Activated CD4-positive, CD25-positive, alpha-beta regulatory T cell (primary cell): ENCODE data around the gene MRPL39.
A peak's percentile ranks its signal among the peaks of the same experiment; 100 is the strongest.
"Not testable (repeated sequence)": the region's sequence is repeated elsewhere in the genome, so short reads cannot be mapped to it uniquely, and the experiment has no call there.

Experiments
- DNase-seq, 4 experiments: peaks; one replicate each; lab custom pipeline; 2025; lab: John Stamatoyannopoulos, UW

The MRPL39 gene

DNA sequence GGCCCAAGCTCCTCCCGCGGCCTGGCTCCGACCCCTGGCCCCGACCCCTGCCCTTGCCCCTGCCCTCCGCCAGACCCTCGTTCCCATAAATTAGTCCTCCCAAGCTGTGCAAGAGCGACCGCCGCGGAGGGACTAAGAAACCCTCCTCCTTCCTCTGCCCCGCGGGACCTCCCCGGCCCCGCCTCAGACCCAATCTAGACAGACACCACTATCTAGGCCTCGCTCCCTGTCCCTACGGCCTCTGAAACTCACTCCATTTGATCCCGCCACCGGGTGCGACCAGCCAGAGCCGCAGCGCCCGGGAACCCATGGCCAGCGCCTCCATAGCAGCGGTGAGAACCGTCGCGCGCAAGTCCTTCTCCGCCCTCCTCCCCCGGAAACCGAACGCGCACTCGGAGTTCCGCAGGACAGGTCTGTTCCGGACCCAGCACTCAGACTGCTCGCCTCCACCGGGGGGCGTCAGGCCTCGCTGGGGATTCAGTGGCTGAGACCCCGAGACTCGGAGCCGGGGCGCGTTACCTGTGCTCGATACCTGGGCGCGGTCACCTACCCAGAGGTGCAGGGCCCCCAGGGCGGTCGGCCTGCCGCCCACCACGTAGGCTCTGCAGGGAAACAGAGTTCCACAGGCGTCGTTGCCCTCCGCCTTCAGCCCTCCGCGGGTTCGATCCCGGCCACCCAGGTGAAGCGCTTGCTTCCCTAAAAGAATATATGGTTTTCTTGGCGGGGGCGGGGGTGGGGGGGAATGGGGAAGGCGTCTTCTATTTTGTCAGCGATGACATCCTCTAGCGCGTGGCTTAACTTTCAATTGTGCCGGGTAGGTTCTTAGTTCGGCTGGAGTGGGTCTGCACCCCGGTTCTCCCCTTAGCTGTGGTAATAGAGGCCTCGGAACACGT is at the start of gene MRPL39:
MRPL39 (minus strand) TSS at position 331 of the 893 bp plus-strand sequence; CDS start at position 325, 6 bp downstream.
- peak; percentile 74 to 78 (median 77) for DNase-seq

DNA sequence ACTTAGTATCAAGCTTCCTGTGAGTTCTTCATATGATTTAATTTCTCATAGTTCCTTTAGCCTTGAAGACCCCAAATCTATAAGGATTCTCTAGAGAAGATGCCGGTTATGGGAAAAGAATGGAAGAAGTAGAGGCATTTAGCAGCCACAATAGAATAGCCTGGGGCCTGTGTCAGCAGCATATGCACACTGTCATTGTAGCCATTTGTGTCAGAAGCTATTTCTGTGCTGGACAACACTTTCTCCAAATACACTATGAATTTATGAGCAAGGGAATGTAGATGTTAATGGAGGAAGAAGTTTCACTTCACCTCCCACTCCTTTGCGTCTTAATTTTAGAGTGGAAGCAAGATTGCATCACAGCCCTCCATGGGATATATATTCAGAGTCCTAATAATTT is 49.1 kb upstream of the MRPL39 start:
- DNase-seq: no peak

GRCh38 chr21:25649146-25649545 is 41.9 kb upstream of the MRPL39 start:
- DNase-seq: no peak

DNA sequence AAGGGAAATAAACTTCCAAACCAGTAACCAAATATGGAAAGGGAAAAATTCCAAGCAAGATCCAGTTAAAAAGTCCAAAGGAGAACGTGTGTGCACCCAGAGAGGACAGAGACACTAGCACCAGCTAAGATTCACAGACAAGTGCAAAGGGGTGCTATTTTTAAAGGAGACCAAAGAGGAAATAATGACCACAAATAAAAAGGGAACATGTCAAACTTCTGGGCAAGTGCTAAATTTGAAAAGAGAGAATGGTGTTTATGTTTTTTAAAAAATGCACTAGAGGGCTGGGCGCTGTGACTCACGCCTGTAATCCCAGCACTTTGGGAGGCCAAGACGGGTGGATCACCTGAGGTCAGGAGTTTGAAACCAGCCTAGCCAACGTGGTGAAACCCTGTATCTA is 40.4 kb upstream of the MRPL39 start:
- no peak for DNase-seq

DNA sequence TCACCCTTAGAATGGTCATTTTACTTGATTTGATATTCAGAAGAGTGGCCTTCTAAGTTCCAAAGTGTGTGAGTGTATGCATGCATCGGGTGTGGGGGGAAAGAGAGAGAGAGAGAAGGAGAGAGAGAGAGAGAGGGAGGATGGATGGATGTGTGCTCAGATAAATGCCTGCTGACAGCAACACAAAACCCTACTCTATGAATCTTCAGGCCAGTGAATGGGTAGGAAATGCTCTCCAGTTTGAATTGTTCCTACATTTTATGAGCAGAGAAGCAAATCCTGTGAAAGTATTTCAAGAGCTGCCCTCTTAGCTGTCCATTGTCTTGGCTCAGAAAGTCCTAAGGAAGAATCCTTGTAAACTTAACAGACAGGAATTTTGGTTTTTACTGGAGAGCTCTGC is 39.2 kb upstream of the MRPL39 start:
- no peak for DNase-seq

GRCh38 chr21:25643486-25643885 is 36.2 kb upstream of the MRPL39 start:
- DNase-seq: no peak

DNA sequence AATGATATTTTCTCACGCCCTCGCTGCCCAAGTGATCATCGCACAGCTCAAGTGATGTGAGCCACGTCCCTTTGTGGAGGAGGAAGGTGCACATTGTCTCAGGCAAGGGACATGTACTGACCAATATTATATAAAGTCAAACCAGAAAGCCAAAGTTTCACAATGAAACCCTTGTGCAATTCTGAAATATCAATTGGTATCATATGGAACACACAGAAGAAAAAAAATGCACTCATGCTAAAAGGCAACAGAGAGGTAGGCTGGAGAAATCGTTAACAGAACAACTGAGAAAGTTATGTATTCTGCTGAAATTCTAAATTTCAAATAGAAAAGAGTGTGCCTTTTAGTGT is 33.6 kb upstream of the MRPL39 start:
- DNase-seq: no peak

GRCh38 chr21:25640202-25640942 is 33.1 kb upstream of the MRPL39 start:
- DNase-seq: no peak

DNA sequence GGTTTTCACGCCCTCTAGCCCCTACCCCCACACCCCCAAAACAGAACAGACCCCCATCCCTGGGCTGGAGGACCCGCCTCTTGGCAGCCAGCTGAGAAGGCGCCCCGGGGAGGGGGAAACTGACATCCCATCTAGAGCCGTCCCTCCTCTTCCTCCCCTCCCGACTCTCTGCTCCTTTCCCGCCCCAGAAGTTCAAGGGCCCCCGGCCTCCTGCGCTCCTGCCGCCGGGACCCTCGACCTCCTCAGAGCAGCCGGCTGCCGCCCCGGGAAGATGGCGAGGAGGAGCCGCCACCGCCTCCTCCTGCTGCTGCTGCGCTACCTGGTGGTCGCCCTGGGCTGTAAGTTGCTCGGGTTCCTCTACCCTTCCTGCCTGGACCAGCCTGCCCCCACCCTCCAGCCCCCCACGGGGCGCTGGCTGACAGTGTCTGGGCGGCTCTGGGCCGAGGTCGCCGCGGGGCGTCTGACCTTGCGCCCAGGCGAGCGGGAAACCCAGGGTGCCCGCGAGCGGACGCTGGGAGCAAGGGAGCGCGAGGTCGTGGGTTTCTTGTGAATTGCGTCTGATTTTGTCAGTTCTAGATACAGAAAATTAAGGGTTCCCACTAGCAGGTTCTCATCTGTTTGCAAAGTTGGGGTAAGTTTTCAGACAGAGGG is 32.4 kb upstream of the MRPL39 start:
- DNase-seq: peak in 2 of 4 experiments; percentile 4 to 16

DNA sequence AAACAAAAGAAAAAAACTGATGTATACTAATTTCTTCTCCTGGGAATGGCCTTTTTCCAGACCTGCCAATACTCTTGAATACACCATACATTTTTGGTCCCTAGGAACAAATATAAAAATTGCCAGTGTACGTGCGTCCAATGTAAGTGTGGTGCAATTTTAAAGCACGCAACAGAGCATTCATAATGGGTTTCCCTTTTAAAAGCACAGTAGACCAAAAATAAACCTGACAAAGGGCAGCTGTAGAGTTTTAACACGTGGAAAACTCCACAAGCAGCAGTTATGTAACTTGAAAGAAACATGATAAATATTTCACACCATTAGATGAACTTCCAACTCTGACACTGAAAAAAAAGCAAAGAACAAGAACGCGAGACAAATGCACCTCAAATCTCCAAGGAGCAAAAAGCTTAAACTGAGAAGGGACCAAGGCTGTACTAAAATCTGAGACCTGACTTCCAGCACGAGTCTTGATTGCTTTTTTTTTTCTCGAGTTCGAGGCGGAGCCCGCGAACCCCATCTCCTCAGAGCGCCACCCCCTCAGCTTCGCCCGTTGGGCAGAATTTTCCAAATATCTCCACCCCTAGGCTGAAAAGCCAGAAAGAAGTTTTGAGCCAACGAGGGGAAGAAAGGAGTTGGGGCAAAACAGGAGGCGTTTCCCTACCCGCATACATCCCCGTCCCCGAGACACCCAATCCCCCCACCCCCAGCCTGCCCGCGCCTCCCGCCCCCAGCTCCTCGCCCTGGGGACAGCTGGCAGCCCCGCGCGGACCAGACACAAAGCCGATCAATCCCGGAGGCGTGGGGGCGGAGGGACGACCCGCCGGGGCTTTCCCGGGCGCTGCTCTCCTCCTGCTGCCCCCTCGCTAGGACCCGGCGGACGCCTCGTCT is 31.6 kb upstream of the MRPL39 start, which contains the start of gene JAM2:
JAM2 (plus strand) TSS at position 599 of the 891 bp plus-strand sequence. CDS start 564 bp downstream, outside the sequence.
- DNase-seq: no peak

- DNase-seq: no peak
Observed at GRCh38 chr21:25637851-25638659, 30.8 kb upstream of the MRPL39 start.

DNA sequence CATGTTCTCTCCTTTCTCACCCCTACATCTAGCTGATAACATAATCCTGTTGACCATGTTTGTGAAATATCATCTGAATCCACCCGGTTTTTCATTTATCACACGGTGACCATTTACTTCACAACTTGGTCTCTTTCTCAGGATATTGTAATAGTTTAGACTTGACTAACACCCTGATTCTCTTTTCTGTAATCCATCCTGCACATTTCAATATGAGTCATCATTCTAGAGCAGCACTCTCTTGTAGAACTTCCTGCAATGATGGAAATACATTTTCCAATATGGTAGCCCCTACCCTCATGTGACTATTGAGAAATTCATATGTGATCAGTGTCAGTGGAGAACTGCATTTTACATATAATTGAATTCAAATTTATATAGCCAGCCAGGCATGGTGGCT is 29.4 kb upstream of the MRPL39 start:
- DNase-seq: no peak

- DNase-seq: no peak
Observed at GRCh38 chr21:25635310-25635709, 28.0 kb upstream of the MRPL39 start.

GRCh38 chr21:25632296-25632695 is 25.0 kb upstream of the MRPL39 start:
- no peak for DNase-seq

GRCh38 chr21:25626757-25627156 is 19.5 kb upstream of the MRPL39 start:
- DNase-seq: no peak

GRCh38 chr21:25625776-25626555 is 18.7 kb upstream of the MRPL39 start:
- DNase-seq: not testable (repeated sequence)

DNA sequence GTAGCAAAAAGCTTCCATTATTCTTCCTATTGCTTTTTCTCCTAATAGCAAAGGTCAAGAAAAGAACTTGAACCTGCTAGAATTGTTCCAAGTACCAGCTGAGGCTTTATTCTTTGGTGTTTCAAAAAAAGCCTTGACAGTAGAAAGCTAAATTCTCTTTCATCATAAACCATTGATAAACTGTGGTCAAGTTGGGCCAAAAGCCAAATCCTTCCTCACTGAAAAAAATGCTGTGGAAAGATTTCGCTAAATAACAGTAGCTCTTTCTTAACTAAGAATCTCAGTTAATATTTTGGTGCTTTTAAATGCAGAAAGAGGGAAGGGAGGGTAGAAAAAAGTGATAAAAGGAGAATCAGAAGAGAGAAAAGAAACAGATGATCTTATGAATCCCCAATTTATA is 17.8 kb upstream of the MRPL39 start:
- no peak for DNase-seq

- no peak for DNase-seq
Observed at GRCh38 chr21:25624511-25624910, 17.2 kb upstream of the MRPL39 start.

DNA sequence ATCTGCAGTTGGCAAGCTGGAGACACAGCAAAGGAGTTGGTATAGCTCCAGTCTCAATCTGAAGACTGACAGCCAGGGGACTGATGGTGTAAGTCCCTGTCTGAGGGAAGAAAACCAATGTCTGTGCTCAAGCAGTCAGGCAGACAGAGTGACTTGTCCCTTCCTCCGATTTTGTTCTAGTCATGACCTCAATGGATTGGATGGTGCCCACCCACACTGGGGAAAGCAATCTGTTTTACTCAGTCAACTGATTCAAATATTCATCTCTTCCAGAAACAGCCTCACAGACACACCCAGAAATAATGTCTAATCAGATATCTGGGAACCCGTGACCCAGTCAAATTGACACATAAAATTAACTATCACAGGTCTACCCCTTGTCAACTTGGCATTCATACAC is 11.9 kb upstream of the MRPL39 start:
- no peak for DNase-seq

GRCh38 chr21:25615880-25616279 is 8.6 kb upstream of the MRPL39 start:
- DNase-seq: no peak
